ACC112 (cell line): ENCODE results near the gene ELMO2.

Source experiments
- H2AFZ ChIP-seq: fragments of 200-600 bp; sonication (generic); one replicate; pipeline ENCODE4 v1.6.0; 2017; ENCODE audit warnings: antibody characterized with exemption, low read length; ENCODE audit not compliant: unreplicated experiment
- H3K27ac ChIP-seq: fragments of 200-600 bp; sonication (generic); 2 replicates; pipeline ENCODE4 v1.5.1; 2014; ENCODE audit warnings: low read depth, mild to moderate bottlenecking, antibody characterized with exemption, low read length, moderate library complexity
- H3K27me3 ChIP-seq: fragments of 200-600 bp; sonication (generic); 2 replicates; pipeline ENCODE4 v1.6.1; 2014; ENCODE audit warnings: mild to moderate bottlenecking, antibody characterized with exemption, low read length, moderate library complexity, mixed read lengths; ENCODE audit not compliant: insufficient read depth
- H3K36me3 ChIP-seq: fragments of 200-600 bp; sonication (generic); 2 replicates; pipeline ENCODE4 v1.6.1; 2016; ENCODE audit warnings: mild to moderate bottlenecking, antibody characterized with exemption, low read length, moderate library complexity, mixed read lengths; ENCODE audit not compliant: insufficient read depth
- H3K4me1 ChIP-seq: fragments of 200-600 bp; sonication (generic); one replicate; pipeline ENCODE4 v1.6.1; 2016; ENCODE audit warnings: low read length, mixed read lengths; ENCODE audit not compliant: insufficient read depth, unreplicated experiment, control insufficient read depth
- H3K4me3 ChIP-seq: fragments of 200-600 bp; sonication (generic); 2 replicates; pipeline ENCODE4 v1.5.1; 2014; ENCODE audit warnings: mild to moderate bottlenecking, low read depth, low read length
- H3K79me2 ChIP-seq: fragments of 200-600 bp; sonication (generic); one replicate; pipeline ENCODE4 v1.6.0; 2016; ENCODE audit warnings: low read length; ENCODE audit not compliant: control insufficient read depth, unreplicated experiment, insufficient read depth

Gene ELMO2

DNA sequence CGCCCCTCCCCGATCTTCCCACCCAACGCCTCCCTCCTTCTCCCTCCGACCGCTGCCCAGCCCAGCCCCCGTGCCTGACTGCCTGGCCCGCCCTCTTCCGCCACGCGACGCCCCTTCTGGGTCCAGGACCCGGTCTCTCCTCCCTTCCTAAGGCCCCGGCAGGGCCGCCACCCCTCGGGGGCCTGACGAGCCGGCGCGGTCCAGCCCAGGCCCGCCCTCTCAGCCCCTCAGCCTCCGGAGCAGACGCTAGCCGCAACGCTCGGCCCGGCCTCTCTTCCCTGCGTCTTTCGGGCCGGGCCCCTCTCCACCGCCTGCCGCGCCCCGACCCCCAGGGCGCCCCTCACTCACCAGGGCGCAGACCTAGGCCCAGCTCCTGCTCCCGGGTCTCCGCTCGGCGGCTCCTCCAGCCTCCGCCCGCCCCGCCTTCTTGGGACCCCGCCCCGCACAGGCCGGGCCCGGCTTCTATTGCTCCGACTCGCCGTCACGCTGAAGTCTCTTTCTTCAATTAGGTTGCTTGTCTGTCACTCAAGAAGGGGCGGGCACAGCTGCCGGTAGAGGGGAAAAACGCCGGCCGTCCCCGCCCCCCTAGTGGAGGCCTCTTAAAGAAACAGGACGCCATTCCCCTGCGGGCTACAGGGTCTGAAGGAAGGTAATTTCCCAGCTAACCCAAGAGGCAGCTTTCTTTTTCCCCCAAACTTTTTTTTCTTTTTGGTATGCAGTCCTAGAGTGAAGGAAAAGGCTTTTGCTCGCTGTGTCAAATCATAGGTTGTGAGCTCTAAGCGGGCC lies at the start of gene ELMO2:
Gene ELMO2 (minus strand): TSS at position 416 of the 786 bp plus-strand sequence. CDS start 12,133 bp downstream, outside the sequence.
- H3K36me3 ChIP-seq: no peaks in the 10 kb centered on the region
- H3K79me2 ChIP-seq: peaks cover 34% of the 10 kb centered on the region
- H2AFZ ChIP-seq: peak within 1 kb of the TSS; percentile 58
- H3K27me3 ChIP-seq: no peaks in the 10 kb centered on the region
- peaks cover 18% of the 10 kb centered on the region for H3K4me1 ChIP-seq
- peak within 1 kb of the TSS; percentile 57 for H3K27ac ChIP-seq
- H3K4me3 ChIP-seq: peak within 1 kb of the TSS; percentile 84

GRCh38 chr20:46455729-46456128 lies 49.3 kb upstream of the ELMO2 start:
- peaks cover 67% of the 10 kb centered on the region for H3K27me3 ChIP-seq
- no peak overlapping the region for H3K27ac ChIP-seq
- H2AFZ ChIP-seq: no peak overlapping the region
- H3K4me3 ChIP-seq: no peak overlapping the region
- no peaks in the 10 kb centered on the region for H3K79me2 ChIP-seq
- no peaks in the 10 kb centered on the region for H3K4me1 ChIP-seq
- no peaks in the 10 kb centered on the region; the same call in 1 of the 2 replicates for H3K36me3 ChIP-seq

DNA sequence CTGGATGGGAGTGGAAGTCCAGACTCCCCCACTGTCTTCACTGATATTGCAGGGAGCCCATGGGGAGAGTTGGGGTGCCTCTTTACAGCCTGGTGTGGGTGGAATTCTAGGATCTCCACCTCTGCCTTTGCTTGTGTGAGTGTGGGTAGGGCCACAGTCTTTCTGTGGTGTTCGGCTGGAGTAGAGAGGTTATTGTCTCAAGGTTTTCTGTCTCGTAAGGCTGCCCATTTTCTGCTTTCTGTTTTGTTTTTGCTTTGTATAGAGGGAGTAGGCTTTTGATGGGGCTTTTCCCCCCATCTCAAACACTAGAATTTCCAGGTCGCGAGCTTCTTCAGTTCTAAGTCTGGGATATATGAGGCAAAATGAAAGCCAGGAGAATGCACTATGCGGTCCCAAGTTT lies 40.4 kb upstream of the ELMO2 start:
- Histone ChIP-seq H2AFZ (no peak overlapping the region), H3K79me2 (no peaks in the 10 kb centered on the region), H3K4me1 (peaks cover 5% of the 10 kb centered on the region)

DNA sequence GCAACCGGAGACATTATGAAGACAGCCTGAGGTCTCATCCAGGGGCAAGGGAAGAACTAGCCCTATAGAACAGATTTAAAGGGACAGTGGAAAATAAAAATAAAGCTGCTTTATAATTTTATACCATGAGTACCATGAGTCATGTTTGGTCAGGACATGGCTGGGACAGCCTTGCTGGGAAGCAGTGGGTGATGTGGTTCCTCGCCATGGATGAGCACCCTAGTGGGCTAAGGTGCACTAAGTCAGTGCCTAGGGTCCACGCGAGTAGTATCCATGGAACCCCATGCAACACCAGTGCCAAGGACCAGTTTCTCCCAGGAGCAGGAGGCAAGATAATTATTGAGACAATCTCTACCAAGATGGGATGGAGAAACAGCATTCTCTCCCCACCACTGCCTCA lies 33.4 kb upstream of the ELMO2 start:
- Histone ChIP-seq H3K27me3 (peaks cover 43% of the 10 kb centered on the region), H3K4me3 (no peak overlapping the region)

More for the DNA sequence above, 40.4 kb upstream of the ELMO2 start:
- Histone ChIP-seq H3K27ac (no peak overlapping the region), H3K4me3 (no peak overlapping the region), H3K36me3 (no peaks in the 10 kb centered on the region), H3K27me3 (peaks cover 82% of the 10 kb centered on the region)

GRCh38 chr20:46438156-46438750 lies 31.8 kb upstream of the ELMO2 start:
- no peaks in the 10 kb centered on the region for H3K79me2 ChIP-seq
- H3K27me3 ChIP-seq: peaks cover 44% of the 10 kb centered on the region

More for the DNA sequence above, 33.4 kb upstream of the ELMO2 start:
- no peaks in the 10 kb centered on the region for H3K36me3 ChIP-seq
- peaks cover 8% of the 10 kb centered on the region for H3K4me1 ChIP-seq
- H3K27ac ChIP-seq: no peak overlapping the region
- H3K79me2 ChIP-seq: no peaks in the 10 kb centered on the region
- no peak overlapping the region for H2AFZ ChIP-seq

GRCh38 chr20:46435146-46435545 lies 28.7 kb upstream of the ELMO2 start:
- Histone ChIP-seq H3K27ac (no peak overlapping the region), H2AFZ (no peak overlapping the region), H3K4me1 (no peaks in the 10 kb centered on the region)

More at GRCh38 chr20:46438156-46438750, 31.8 kb upstream of the ELMO2 start:
- no peak overlapping the region for H2AFZ ChIP-seq
- no peaks in the 10 kb centered on the region for H3K36me3 ChIP-seq
- H3K4me3 ChIP-seq: no peak overlapping the region
- peaks cover 8% of the 10 kb centered on the region for H3K4me1 ChIP-seq
- no peak overlapping the region for H3K27ac ChIP-seq

GRCh38 chr20:46434597-46434996 lies 28.2 kb upstream of the ELMO2 start:
- no peak overlapping the region for H3K4me3 ChIP-seq
- no peak overlapping the region for H3K27ac ChIP-seq
- H3K4me1 ChIP-seq: no peaks in the 10 kb centered on the region
- H3K79me2 ChIP-seq: no peaks in the 10 kb centered on the region
- H3K36me3 ChIP-seq: no peaks in the 10 kb centered on the region
- H3K27me3 ChIP-seq: peaks cover 77% of the 10 kb centered on the region
- no peak overlapping the region for H2AFZ ChIP-seq

More at GRCh38 chr20:46435146-46435545, 28.7 kb upstream of the ELMO2 start:
- no peak overlapping the region for H3K4me3 ChIP-seq
- peaks cover 71% of the 10 kb centered on the region for H3K27me3 ChIP-seq
- H3K36me3 ChIP-seq: no peaks in the 10 kb centered on the region
- no peaks in the 10 kb centered on the region for H3K79me2 ChIP-seq

DNA sequence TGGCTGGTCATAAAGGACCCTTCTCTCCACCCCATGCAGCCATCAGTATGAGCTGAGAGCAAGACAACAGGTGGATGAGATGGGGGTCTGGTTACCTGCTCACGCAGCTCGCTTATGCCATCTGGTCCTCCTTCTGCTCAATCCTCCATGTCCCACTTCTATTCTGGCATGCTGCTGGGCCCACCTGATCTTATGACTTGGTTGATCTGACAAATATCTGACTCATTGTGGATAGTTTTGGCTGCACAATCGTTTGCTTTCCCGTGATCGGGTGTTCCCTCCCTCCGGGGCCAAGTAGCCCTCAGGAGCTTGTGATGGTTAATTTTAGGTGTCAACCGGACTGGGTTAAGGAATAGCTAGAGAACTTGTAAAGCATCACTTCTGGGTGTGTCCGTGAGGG lies 26.6 kb upstream of the ELMO2 start:
- H3K4me3 ChIP-seq: no peak overlapping the region
- no peak overlapping the region for H2AFZ ChIP-seq
- H3K36me3 ChIP-seq: no peaks in the 10 kb centered on the region
- H3K27ac ChIP-seq: no peak overlapping the region
- H3K79me2 ChIP-seq: no peaks in the 10 kb centered on the region
- H3K27me3 ChIP-seq: peaks cover 89% of the 10 kb centered on the region
- no peaks in the 10 kb centered on the region for H3K4me1 ChIP-seq

- no peaks in the 10 kb centered on the region for H3K36me3 ChIP-seq
- no peak overlapping the region for H2AFZ ChIP-seq
- H3K4me3 ChIP-seq: no peak overlapping the region
- peaks cover 99% of the 10 kb centered on the region for H3K27me3 ChIP-seq
- no peak overlapping the region for H3K27ac ChIP-seq
- H3K4me1 ChIP-seq: no peaks in the 10 kb centered on the region
- no peaks in the 10 kb centered on the region for H3K79me2 ChIP-seq
Observed at GRCh38 chr20:46430921-46431712, 24.7 kb upstream of the ELMO2 start.

DNA sequence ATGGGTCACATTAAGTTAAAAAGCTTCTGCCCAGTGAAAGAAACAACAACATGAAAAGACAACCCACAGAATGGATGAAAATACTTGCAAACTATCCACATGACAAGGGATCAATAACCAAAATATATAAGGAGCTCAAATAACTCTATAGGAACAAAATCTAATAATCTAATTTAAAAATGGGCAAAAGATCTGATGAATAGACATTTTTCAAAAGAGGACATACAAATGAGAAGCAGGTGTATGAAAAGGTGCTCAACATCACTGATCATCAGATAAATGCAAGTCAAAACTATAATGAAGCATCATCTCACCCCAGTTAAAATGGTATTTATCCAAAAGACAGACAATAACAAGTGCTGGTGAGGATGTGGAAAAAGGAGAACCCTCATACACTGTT lies 21.0 kb upstream of the ELMO2 start:
- H2AFZ ChIP-seq: no peak overlapping the region
- peaks cover 91% of the 10 kb centered on the region for H3K27me3 ChIP-seq
- no peaks in the 10 kb centered on the region for H3K4me1 ChIP-seq
- H3K27ac ChIP-seq: no peak overlapping the region
- H3K79me2 ChIP-seq: no peaks in the 10 kb centered on the region
- no peaks in the 10 kb centered on the region for H3K36me3 ChIP-seq
- H3K4me3 ChIP-seq: no peak overlapping the region
